AG04449 (cell line): Measurements from ENCODE around the gene NISCH.

Source experiments
- CTCF ChIA-PET: fragments of 350-600 bp; formaldehyde crosslinking; extraction: SDS; loops from one replicate; lab custom pipeline; 2021; ENCODE audit warnings: antibody characterized with exemption; lab: Yijun Ruan, JAX
- POLR2A ChIA-PET: fragments of 400-600, 350-600 bp; formaldehyde crosslinking; extraction: SDS; loops from one replicate; lab custom pipeline; 2020; ENCODE audit warnings: antibody characterized with exemption, inconsistent platforms; lab: Yijun Ruan, JAX
- DNase-seq: peaks from one replicate; pipeline ENCODE4 v3.0.0-alpha.2; 2010; ENCODE audit warnings: low read depth, low spot score
- H3K4me3 ChIP-seq: 2 replicates; pipeline ENCODE4 v1.5.1; 2011; ENCODE audit warnings: low read depth, mild to moderate bottlenecking, control low read depth, low read length
- TF ChIP-seq, protein P1 (sequence below): IDR thresholded peaks from one replicate; pipeline ENCODE4 v1.5.1; 2011; ENCODE audit warnings: mild to moderate bottlenecking, moderate library complexity, low read length, control low read depth, inconsistent platforms; ENCODE audit not compliant: insufficient read depth; ENCODE audit errors: missing control alignments

NISCH gene

DNA sequence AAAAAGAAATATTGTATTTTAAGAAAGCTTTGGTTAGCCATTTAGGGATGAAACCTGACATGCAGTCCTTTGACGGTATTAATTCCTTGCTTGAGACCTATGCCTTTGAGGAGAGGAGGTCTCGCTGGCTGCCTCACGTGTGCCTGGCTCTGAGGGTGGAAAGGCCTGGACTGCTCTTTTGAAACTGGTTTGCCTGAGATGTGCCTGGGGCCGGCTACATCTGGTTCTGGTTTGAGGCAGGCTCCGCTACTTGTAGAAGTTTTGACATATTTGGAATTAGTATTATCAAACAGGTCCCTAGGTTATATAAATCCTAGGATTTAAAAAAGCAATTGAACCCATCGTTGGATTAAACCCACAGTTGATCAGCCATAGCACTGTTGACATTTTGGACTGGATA is 6.5 kb downstream of the NISCH start:
- ChIA-PET CTCF (interaction anchor here (1.1 to 2.6 kb wide), 4 partner anchors 9 to 34 kb away, joined by 3 to 10 read pairs (median 5); no protein-coding TSS in a partner anchor), POLR2A (interaction anchor here (0.9 kb wide), 1 partner anchor 245 kb away, joined by 3 read pairs; no protein-coding TSS in a partner anchor)
- no peak overlapping the region for H3K4me3 ChIP-seq
- TF ChIP-seq, protein P1, sequence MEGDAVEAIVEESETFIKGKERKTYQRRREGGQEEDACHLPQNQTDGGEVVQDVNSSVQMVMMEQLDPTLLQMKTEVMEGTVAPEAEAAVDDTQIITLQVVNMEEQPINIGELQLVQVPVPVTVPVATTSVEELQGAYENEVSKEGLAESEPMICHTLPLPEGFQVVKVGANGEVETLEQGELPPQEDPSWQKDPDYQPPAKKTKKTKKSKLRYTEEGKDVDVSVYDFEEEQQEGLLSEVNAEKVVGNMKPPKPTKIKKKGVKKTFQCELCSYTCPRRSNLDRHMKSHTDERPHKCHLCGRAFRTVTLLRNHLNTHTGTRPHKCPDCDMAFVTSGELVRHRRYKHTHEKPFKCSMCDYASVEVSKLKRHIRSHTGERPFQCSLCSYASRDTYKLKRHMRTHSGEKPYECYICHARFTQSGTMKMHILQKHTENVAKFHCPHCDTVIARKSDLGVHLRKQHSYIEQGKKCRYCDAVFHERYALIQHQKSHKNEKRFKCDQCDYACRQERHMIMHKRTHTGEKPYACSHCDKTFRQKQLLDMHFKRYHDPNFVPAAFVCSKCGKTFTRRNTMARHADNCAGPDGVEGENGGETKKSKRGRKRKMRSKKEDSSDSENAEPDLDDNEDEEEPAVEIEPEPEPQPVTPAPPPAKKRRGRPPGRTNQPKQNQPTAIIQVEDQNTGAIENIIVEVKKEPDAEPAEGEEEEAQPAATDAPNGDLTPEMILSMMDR, result no peak
- DNase-seq, result no peak

DNA sequence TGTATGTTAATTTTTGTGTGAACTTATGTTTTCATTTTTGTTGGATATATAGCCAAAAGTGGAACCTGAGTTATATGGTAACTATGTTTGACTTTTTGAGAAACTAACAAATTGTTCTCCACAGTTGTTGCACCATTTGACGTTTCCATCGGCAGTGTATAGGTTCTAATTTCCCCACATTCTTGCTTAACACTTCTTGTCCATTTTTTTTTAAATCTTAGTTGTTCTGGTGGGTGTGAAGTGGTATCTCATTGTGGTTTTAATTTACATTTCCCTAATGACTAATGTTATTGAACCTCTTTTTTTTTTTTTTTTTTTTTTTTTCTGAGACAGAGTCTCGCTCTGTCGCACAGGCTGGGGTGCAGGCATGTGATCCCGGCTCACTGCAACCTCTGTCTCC is 8.0 kb downstream of the NISCH start:
- H3K4me3 ChIP-seq, result no peak overlapping the region
- no peak for DNase-seq
- POLR2A ChIA-PET, result no interaction called here
- TF ChIP-seq, protein P1, result no peak
- CTCF ChIA-PET, result interaction anchor here (1.3 kb wide), 1 partner anchor 16 kb away, joined by 3 read pairs; no protein-coding TSS in a partner anchor

DNA sequence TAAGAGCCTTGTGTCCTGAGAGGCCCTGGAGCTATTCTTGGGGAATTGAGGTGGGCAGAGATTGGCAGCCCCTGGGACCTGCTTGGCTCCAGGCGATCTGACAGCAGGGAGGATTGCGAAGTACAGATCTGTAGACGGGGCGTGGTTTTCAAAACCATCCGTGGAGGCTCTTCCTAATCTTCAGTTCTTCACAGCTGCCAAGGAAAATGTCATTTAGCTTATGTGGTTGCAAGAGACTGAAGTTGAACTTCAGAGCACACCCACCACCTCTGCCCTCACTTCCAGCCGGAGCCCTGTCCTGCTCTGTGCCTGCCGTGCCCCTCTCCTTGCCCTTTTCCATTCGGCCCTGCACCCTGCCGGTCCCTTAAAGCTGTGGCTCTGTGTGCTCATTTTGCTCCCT is 12.9 kb downstream of the NISCH start:
- DNase-seq, result no peak
- POLR2A ChIA-PET, result interaction anchor here (0.6 kb wide), 1 partner anchor 30 kb away, joined by 4 read pairs; no protein-coding TSS in a partner anchor
- CTCF ChIA-PET, result interaction anchor here (1.1 to 2.0 kb wide), 6 partner anchors 13 to 40 kb away, joined by 4 to 10 read pairs (median 4); partner anchors contain the start of gene TNNC1
- H3K4me3 ChIP-seq, result no peak overlapping the region; the same call in 1 of the 2 replicates
- TF ChIP-seq, protein P1, result no peak

DNA sequence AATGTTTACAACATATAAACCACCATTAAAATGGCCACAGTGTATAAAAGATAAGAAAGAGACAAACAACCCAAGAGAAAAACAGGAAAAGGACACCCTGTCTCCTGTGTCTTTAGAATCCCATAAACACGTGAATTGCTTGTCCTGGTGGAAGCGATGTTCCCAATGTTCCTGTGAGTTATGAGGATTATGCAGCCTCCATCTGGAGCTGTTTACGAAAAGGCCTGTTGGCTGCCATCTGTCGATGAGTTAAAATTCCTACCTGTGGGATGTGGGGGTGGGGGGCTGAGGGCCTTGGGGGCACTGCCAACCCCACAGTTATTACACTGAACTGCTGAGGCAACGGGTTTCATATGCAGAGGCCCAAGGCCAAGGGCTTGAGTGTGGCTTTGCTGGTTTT is 13.6 kb downstream of the NISCH start:
- DNase-seq, result no peak
- H3K4me3 ChIP-seq, result no peak overlapping the region
- ChIA-PET POLR2A (interaction anchor here (0.6 kb wide), 1 partner anchor 29 kb away, joined by 4 read pairs; no protein-coding TSS in a partner anchor), CTCF (interaction anchor here (0.9 to 2.0 kb wide), 6 partner anchors 10 to 57 kb away, joined by 3 to 5 read pairs (median 4); partner anchors contain the start of gene TNNC1)
- TF ChIP-seq, protein P1, result no peak

DNA sequence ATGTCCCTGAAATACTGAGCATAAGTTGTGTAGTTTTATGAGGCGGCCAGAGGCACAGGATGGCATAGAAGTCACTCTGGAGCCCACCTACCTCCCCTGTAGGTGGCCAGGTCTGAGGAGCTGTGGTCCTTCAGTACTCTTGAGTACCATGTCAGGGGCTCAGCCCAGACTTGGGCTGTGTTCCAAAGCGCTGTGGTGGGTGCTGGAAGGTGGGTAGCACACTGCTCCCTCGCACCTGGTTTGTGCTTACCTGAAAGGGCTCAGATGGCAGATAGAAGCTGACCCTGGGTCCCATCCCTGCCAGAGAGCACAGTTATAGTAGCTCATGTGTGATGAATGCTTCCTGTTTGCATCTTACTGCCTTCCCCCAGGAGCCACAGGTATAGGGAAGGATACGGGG is 15.5 kb downstream of the NISCH start:
- ChIA-PET POLR2A (no interaction called here), CTCF (interaction anchor here (0.8 to 3.6 kb wide), 13 partner anchors 9 to 237 kb away, joined by 3 to 19 read pairs (median 5); partner anchors contain the start of gene TNNC1)
- no peak for DNase-seq
- TF ChIP-seq, protein P1, result no peak
- H3K4me3 ChIP-seq, result no peak overlapping the region

DNA sequence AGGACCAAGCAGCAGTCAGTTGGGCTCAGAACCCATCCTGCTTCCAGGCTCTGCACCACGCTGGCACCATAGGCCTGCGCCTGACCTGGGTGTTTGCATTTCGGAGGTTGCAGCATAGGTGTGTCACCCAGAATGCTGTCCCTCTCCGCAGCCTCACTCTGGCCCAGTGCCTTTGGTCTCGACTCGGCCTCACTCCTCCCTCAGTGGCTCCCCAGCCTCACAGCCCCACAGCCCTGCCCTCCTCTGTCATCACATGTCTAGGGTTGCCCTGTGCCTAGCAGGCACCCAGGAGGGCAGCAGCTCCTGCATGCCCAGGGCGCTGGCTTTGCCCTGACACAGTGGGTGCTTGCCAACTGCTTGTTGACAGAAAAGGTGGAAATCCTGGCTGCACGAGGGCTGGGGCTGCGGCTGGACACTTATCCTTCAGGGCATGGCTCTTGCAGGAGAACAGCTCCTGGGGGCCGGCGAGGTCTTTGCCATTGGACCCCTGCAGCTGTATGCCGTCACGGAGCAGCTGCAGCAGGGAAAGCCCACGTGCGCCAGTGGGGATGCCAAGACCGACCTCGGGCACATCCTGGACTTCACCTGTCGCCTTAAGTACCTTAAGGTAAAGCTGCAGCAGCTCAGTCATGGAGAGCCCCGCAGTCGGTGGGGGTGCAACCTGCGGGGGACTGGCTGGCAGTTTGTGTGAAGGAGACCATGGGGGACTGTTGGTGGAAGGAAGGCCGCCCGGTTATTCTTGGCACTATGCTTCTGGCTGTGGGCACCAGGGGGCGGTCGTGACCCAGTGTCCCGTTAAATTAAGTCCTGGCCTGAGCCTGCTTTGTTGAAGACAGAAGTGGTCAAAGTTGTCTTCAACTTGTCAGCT is 16.2 kb downstream of the NISCH start:
- no peak for DNase-seq
- ChIA-PET POLR2A (no interaction called here), CTCF (interaction anchor here (0.6 to 3.6 kb wide), 16 partner anchors 9 to 236 kb away, joined by 3 to 19 read pairs (median 4); partner anchors contain the start of gene TNNC1)
- TF ChIP-seq, protein P1, result peak; percentile 56
- no peak overlapping the region for H3K4me3 ChIP-seq
